Keratinocyte (primary cell): ENCODE data around the gene RERE. TPM values are rescaled to one million over a fixed set of nuclear protein-coding genes. Genes with fewer than 3 reads are reported as not detected.

Source experiments
- DNase-seq: peaks from one replicate; pipeline ENCODE4 v3.0.0-alpha.2; 2011; ENCODE audit warnings: low read depth, missing footprints, low spot score
- FAIRE-seq: peaks from 2 replicates; lab custom pipeline; 2011; peaks lifted over from hg19 to GRCh38; lab: Jason Lieb, UNC
- H2AFZ ChIP-seq: 2 replicates; pipeline ENCODE4 v1.6.0; 2012; ENCODE audit warnings: low read length, control low read depth, inconsistent platforms; ENCODE audit not compliant: control insufficient read depth
- H3K27ac ChIP-seq: 2 replicates; pipeline ENCODE4 v1.5.1; 2011; ENCODE audit warnings: low read length; ENCODE audit not compliant: control insufficient read depth, insufficient read depth
- H3K27me3 ChIP-seq: 3 replicates; pipeline ENCODE4 v1.6.0; 2011; ENCODE audit warnings: low read length; ENCODE audit not compliant: control insufficient read depth, insufficient read depth; ENCODE audit errors: extremely low read depth
- H3K36me3 ChIP-seq, 2 experiments: 2 replicates in 1 of 2; 3 replicates in 1 of 2; pipeline ENCODE4 v1.5.1; 2011; ENCODE audit warnings: low read length in 2 of 2, mild to moderate bottlenecking in 1 of 2; ENCODE audit not compliant: control insufficient read depth in 2 of 2, insufficient read depth in 2 of 2; ENCODE audit errors: extremely low read depth in 1 of 2
- H3K4me1 ChIP-seq: 3 replicates; pipeline ENCODE4 v1.5.1; 2011; ENCODE audit warnings: low read length; ENCODE audit not compliant: control insufficient read depth, insufficient read depth; ENCODE audit errors: extremely low read depth
- H3K4me2 ChIP-seq: 3 replicates; pipeline ENCODE4 v1.6.0; 2011; ENCODE audit warnings: low read depth, low read length; ENCODE audit not compliant: control insufficient read depth, insufficient read depth; ENCODE audit errors: extremely low read depth
- H3K4me3 ChIP-seq, 3 experiments: fragments of 200-600 bp in 1 of 3; sonication (generic) in 1 of 3; 2 replicates in 2 of 3; 3 replicates in 1 of 3; pipeline ENCODE4 v1.5.1; 2011 to 2016; ENCODE audit warnings: low read length in 3 of 3, mild to moderate bottlenecking in 3 of 3, control low read depth in 2 of 3, inconsistent platforms in 1 of 3, low read depth in 1 of 3, mixed read lengths in 1 of 3, mixed run types in 1 of 3, moderate library complexity in 1 of 3; ENCODE audit not compliant: control insufficient read depth in 2 of 3, insufficient read depth in 2 of 3; ENCODE audit errors: extremely low read depth in 1 of 3
- H3K79me2 ChIP-seq: 2 replicates; pipeline ENCODE4 v1.6.0; 2012; ENCODE audit warnings: low read length; ENCODE audit not compliant: control insufficient read depth, insufficient read depth
- H3K9ac ChIP-seq: 3 replicates; pipeline ENCODE4 v1.6.0; 2011; ENCODE audit warnings: low read length; ENCODE audit not compliant: control insufficient read depth, insufficient read depth; ENCODE audit errors: extremely low read depth
- H3K9me1 ChIP-seq: 3 replicates; pipeline ENCODE4 v1.6.0; 2011; ENCODE audit warnings: low read length; ENCODE audit not compliant: control insufficient read depth, insufficient read depth; ENCODE audit errors: extremely low read depth
- H3K9me3 ChIP-seq: 2 replicates; pipeline ENCODE4 v1.5.1; 2012; ENCODE audit warnings: low read depth, low read length; ENCODE audit not compliant: control insufficient read depth
- H4K20me1 ChIP-seq: 3 replicates; pipeline ENCODE4 v1.6.0; 2011; ENCODE audit warnings: low read length; ENCODE audit not compliant: control insufficient read depth, insufficient read depth; ENCODE audit errors: extremely low read depth
- EZH2 ChIP-seq: IDR thresholded peaks from one replicate; pipeline ENCODE4 v1.6.1; 2012; ENCODE audit warnings: inconsistent platforms, mild to moderate bottlenecking, low read length, moderate library complexity
- dilution Hi-C: fragments of 300-500 bp; cut with MboI; formaldehyde crosslinking; loops from one replicate; pipeline ENCODE4 v1.7.0; 2020; ENCODE audit warnings: low sequenced_read_pairs; ENCODE audit not compliant: extremely low pct_ligation_motif_present
- polyA plus RNA-seq, 5 experiments: library from polyadenylated mRNA; depleted of rRNA in 3 of 5; stranded (reverse) in 3 of 5; stranded (forward) in 1 of 5; unstranded in 1 of 5; fragments of >200 nt; gene quantifications; 1 replicate in 1 of 5; 2 replicates in 3 of 5; 3 replicates in 1 of 5; pipeline versions ENCODE4 v1.2.1 to v1.2.3, GENCODE V29; 2011 to 2012; ENCODE audit warnings: missing spikeins in 2 of 5, low read depth in 1 of 5, low replicate concordance in 1 of 5
- TF ChIP-seq, protein P1 (sequence below), 3 experiments: IDR thresholded peaks in 1 of 3; conservative IDR thresholded peaks in 1 of 3; optimal IDR thresholded peaks in 1 of 3; 2 replicates in 2 of 3; 3 replicates in 1 of 3; pipeline versions ENCODE3 to v1.5.1; 2011; ENCODE audit warnings: low read length in 3 of 3, mild to moderate bottlenecking in 3 of 3, moderate library complexity in 2 of 3, control low read depth in 1 of 3, inconsistent platforms in 1 of 3; ENCODE audit not compliant: insufficient read depth in 2 of 3; ENCODE audit errors: extremely low read depth in 1 of 3

RERE gene
- polyA plus RNA-seq, 1 donor (not counting 4 experiments of a cell fraction or from before 2014, with no cell fraction given): 3.8 TPM

DNA sequence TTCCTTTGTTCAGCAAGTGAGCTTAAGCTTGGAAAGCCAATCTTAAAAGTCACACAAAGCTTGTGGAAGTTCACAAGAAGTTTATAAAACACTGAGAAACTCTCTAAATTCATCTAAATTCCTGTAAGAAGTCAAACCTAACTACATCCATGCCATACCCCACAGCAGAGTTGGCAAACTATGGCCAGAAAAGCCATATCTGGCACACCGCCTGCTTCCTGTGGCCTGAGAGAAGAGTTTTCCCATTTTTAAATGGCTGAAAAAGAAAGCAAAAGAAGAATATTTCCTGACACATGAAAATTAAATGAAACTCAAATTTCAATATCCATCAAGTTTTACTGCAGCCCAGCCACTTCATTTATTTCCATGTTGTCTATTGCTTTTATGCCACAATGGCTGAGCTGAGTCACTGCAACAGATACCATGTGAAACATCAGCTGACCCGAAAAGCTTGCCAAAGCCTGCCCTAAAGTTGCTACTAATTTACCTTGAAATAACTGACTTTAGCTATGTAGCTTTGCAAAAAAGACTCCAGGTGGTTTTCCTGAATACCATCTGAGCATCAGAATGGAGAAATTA lies 262.4 kb downstream of the RERE start:
- no peak overlapping the region for H3K4me2 ChIP-seq
- peaks cover 7% of the 10 kb centered on the region for H3K79me2 ChIP-seq
- no peaks in the 10 kb centered on the region for H3K9me3 ChIP-seq
- TF ChIP-seq EZH2: no peak
- TF ChIP-seq, protein P1, sequence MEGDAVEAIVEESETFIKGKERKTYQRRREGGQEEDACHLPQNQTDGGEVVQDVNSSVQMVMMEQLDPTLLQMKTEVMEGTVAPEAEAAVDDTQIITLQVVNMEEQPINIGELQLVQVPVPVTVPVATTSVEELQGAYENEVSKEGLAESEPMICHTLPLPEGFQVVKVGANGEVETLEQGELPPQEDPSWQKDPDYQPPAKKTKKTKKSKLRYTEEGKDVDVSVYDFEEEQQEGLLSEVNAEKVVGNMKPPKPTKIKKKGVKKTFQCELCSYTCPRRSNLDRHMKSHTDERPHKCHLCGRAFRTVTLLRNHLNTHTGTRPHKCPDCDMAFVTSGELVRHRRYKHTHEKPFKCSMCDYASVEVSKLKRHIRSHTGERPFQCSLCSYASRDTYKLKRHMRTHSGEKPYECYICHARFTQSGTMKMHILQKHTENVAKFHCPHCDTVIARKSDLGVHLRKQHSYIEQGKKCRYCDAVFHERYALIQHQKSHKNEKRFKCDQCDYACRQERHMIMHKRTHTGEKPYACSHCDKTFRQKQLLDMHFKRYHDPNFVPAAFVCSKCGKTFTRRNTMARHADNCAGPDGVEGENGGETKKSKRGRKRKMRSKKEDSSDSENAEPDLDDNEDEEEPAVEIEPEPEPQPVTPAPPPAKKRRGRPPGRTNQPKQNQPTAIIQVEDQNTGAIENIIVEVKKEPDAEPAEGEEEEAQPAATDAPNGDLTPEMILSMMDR (optimal IDR thresholded peaks at IDR 0.05 in 1 of 3, IDR thresholded peaks at IDR 0.05 in 1 of 3, conservative IDR thresholded peaks at IDR 0.05 in 1 of 3; ENCODE audit: extremely low read depth in 1 of 3, insufficient read depth in 2 of 3, low read length in 3 of 3): no peak
- H4K20me1 ChIP-seq: no peaks in the 10 kb centered on the region
- DNase-seq: no peak
- peak overlapping the region; percentile 69 for H3K27ac ChIP-seq
- no peaks in the 10 kb centered on the region for H3K27me3 ChIP-seq
- peaks cover 10% of the 10 kb centered on the region for H3K4me1 ChIP-seq
- H3K36me3 ChIP-seq: peaks cover 0 to 1% of the 10 kb centered on the region in 2 experiments
- dilution Hi-C loops: no loop called here
- no peak overlapping the region for H3K4me3 ChIP-seq
- no peak overlapping the region for H2AFZ ChIP-seq
- no peaks in the 10 kb centered on the region for H3K9me1 ChIP-seq
- no peak overlapping the region for H3K9ac ChIP-seq
- peak; percentile 73 for FAIRE-seq

DNA sequence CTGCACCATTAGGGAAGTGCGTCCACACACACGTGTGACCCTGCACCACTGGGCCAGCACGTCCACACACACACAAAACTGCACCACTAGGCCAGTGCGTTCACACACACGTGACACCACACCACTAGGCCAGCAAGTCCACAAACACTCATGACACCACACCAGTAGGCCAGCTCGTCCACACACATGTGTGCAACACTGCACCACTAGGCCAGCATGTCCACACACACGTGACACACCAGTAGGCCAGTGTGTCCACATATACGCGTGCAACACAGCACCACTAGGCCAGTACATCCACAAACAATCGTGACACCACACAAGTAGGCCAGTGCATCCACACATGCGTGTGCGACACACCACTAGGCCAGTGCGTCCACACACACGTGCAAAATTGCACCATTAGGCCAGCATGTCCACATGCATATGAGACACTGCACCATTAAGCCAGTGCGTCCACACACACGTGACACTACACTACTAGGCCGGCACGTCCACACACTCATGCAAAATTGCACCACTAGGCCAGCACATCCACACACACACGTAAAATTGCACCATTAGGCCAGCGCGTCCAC lies 264.5 kb downstream of the RERE start:
- Histone ChIP-seq H3K4me2 (no peak overlapping the region), H3K4me1 (peaks cover 10% of the 10 kb centered on the region), H3K4me3 (no peak overlapping the region), H3K36me3 (peaks cover 0 to 1% of the 10 kb centered on the region in 2 experiments), H3K79me2 (peaks cover 7% of the 10 kb centered on the region), H4K20me1 (no peaks in the 10 kb centered on the region), H3K9me3 (no peaks in the 10 kb centered on the region), H3K9me1 (no peaks in the 10 kb centered on the region), H3K9ac (no peak overlapping the region), H3K27me3 (no peaks in the 10 kb centered on the region), H2AFZ (no peak overlapping the region), H3K27ac (no peak overlapping the region)
- FAIRE-seq (no peak), DNase-seq (no peak)
- TF ChIP-seq EZH2: no peak
- TF ChIP-seq, protein P1 (optimal IDR thresholded peaks at IDR 0.05 in 1 of 3, IDR thresholded peaks at IDR 0.05 in 1 of 3, conservative IDR thresholded peaks at IDR 0.05 in 1 of 3; ENCODE audit: extremely low read depth in 1 of 3, insufficient read depth in 2 of 3, low read length in 3 of 3): no peak
- dilution Hi-C loops: no loop called here
